A673 (cell line): Measurements from ENCODE around the gene SUPT5H. TPM values are rescaled to one million over a fixed set of nuclear protein-coding genes. Genes with fewer than 3 reads are reported as not detected.
A peak's percentile ranks its signal among the peaks of the same experiment; 100 is the strongest.

Source experiments
- BruUV-seq: library from RNA; stranded (reverse); fragments of 400-500 nt; replicated peaks from 2 replicates; lab custom pipeline; 2021; lab: Mats Ljungman, UMichigan
- CTCF ChIA-PET: fragments of 300-600 bp; sonication (Branson Sonifier 250); formaldehyde crosslinking; loops from one replicate; lab custom pipeline; 2022; ENCODE audit warnings: antibody characterized with exemption; lab: Charles Lee
- POLR2A ChIA-PET: fragments of 300-600 bp; sonication (Branson Sonifier 250); formaldehyde crosslinking; loops from one replicate; lab custom pipeline; 2022; ENCODE audit warnings: antibody characterized with exemption; ENCODE audit not compliant: low non-redundant PET; lab: Charles Lee
- DNase-seq: peaks from one replicate; pipeline ENCODE4 v3.0.0-alpha.2; 2015; ENCODE audit warnings: low spot score
- H3K27ac ChIP-seq: fragments of 200-600 bp; sonication (generic); 2 replicates; pipeline ENCODE4 v1.5.1; 2016; ENCODE audit warnings: mixed run types, low read depth, mild to moderate bottlenecking, mixed read lengths, antibody characterized with exemption, low read length; ENCODE audit not compliant: poor library complexity, severe bottlenecking
- H3K27me3 ChIP-seq: fragments of 200-600 bp; sonication (generic); replicated peaks from 2 replicates; pipeline ENCODE4 v1.6.1; 2017; ENCODE audit warnings: mixed run types, low read depth, mild to moderate bottlenecking, mixed read lengths, antibody characterized with exemption, low read length; ENCODE audit not compliant: insufficient read depth, poor library complexity
- H3K36me3 ChIP-seq: fragments of 200-600 bp; sonication (generic); 2 replicates; pipeline ENCODE4 v1.6.1; 2016; ENCODE audit warnings: mixed run types, mild to moderate bottlenecking, mixed read lengths, antibody characterized with exemption, low read length; ENCODE audit not compliant: insufficient read depth, poor library complexity, severe bottlenecking
- H3K4me1 ChIP-seq: fragments of 200-600 bp; sonication (generic); 2 replicates; pipeline ENCODE4 v1.6.1; 2017; ENCODE audit warnings: mixed run types, mild to moderate bottlenecking, mixed read lengths, antibody characterized with exemption, low read length; ENCODE audit not compliant: insufficient read depth, poor library complexity, severe bottlenecking
- H3K4me3 ChIP-seq: fragments of 200-600 bp; sonication (generic); 2 replicates; pipeline ENCODE4 v1.5.1; 2016; ENCODE audit warnings: low read depth, mixed run types, mild to moderate bottlenecking, mixed read lengths, low read length; ENCODE audit not compliant: poor library complexity, severe bottlenecking
- H3K9me3 ChIP-seq: fragments of 200-600 bp; sonication (generic); 2 replicates; pipeline ENCODE4 v1.6.1; 2016; ENCODE audit warnings: mixed run types, low read depth, mild to moderate bottlenecking, mixed read lengths, antibody characterized with exemption, low read length; ENCODE audit not compliant: poor library complexity, severe bottlenecking
- EZH2 ChIP-seq: fragments of 200-600 bp; sonication (generic); IDR thresholded peaks from 2 replicates; pipeline ENCODE4 v1.6.1; 2017; ENCODE audit warnings: borderline replicate concordance, low read depth, mild to moderate bottlenecking, mixed read lengths, antibody characterized with exemption, low read length; ENCODE audit not compliant: poor library complexity, severe bottlenecking
- intact Hi-C: fragments of 100-400 bp; cut with micrococcal nuclease; formaldehyde crosslinking; loops from one replicate; pipeline ENCODE4 v1.10.0; 2022; ENCODE audit not compliant: unreplicated experiment
- total RNA-seq: library from RNA; stranded (reverse); gene quantifications from 2 replicates; pipeline ENCODE4 v1.2.3, GENCODE V29; 2021
- TF ChIP-seq, protein P1 (sequence below): fragments of 300-800, 200-600 bp; sonication (generic); conservative IDR thresholded peaks from 2 replicates; pipeline ENCODE4 v1.5.1; 2017; ENCODE audit warnings: low read depth, mild to moderate bottlenecking, antibody characterized with exemption, low read length, moderate library complexity, mixed read lengths

The SUPT5H gene
- total RNA-seq, 1 experiment from 2014 or later, result 169 TPM

DNA sequence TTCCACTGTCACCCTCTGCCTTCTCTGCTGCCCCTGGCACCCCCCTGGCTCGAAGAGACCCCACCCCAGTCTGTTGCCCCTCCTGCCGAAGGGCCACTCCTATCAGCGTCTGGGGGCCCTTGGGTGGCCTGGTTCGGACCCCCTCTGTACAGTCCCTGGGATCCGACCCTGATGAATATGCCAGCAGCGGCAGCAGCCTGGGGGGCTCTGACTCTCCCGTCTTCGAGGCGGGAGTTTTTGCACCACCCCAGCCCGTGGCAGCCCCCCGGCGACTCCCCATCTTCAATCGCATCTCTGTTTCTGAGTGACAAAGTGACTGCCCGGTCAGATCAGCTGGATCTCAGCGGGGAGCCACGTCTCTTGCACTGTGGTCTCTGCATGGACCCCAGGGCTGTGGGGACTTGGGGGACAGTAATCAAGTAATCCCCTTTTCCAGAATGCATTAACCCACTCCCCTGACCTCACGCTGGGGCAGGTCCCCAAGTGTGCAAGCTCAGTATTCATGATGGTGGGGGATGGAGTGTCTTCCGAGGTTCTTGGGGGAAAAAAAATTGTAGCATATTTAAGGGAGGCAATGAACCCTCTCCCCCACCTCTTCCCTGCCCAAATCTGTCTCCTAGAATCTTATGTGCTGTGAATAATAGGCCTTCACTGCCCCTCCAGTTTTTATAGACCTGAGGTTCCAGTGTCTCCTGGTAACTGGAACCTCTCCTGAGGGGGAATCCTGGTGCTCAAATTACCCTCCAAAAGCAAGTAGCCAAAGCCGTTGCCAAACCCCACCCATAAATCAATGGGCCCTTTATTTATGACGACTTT is 36.8 kb upstream of the SUPT5H start:
- ChIA-PET POLR2A (no interaction called here), CTCF (interaction anchor here (0.6 kb wide), 1 partner anchor 12 kb away, joined by 4 read pairs; no protein-coding TSS in a partner anchor)
- Histone ChIP-seq H3K27ac (no peak overlapping the region), H3K36me3 (peaks cover 7% of the 10 kb centered on the region), H3K27me3 (no peaks in the 10 kb centered on the region), H3K4me3 (peak overlapping the region; percentile 87), H3K4me1 (peaks cover 37% of the 10 kb centered on the region), H3K9me3 (no peaks in the 10 kb centered on the region)
- intact Hi-C loops, result no loop called here
- BruUV-seq, result TSS peak; percentile 54
- no peak for DNase-seq
- TF ChIP-seq EZH2, result no peak

DNA sequence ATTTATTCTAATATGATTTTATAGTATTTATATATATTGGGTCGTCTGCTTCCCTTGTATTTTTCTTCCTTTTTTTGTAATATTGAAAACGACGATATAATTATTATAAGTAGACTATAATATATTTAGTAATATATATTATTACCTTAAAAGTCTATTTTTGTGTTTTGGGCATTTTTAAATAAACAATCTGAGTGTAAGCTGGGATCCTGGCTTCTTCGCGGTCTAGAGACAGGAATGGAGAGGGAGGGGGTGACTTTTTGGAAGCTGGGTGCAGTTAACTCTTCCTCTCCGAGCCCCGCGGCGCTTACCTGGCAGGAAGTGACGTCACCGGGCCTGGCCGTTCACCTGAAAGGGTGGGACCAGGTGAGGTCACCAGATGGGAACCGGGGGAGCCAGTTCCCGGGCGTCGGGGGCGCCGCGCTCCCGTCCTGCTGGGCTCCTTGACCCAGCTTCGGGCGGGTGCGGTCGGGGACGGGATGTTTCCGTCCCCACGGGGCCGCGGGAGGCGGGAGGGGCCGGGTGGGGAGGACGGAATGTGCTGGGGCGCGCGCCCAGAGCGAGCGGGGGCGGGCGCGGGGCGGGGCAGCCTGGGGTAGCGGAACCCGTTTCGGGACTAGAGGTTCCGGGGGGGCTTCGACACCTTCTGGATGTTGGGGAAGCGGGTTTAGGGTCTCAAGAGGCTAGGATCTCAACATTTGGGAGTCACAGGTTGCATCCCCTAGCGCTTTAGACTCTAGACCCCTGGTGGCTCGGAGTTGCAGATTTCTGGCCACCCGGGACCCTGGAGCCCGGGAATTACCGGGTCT is 36.0 kb upstream of the SUPT5H start:
- H3K27me3 ChIP-seq, result no peaks in the 10 kb centered on the region
- no peaks in the 10 kb centered on the region for H3K9me3 ChIP-seq
- ChIA-PET CTCF (interaction anchor here (0.6 kb wide), 1 partner anchor 13 kb away, joined by 4 read pairs; no protein-coding TSS in a partner anchor), POLR2A (no interaction called here)
- TF ChIP-seq, protein P1, sequence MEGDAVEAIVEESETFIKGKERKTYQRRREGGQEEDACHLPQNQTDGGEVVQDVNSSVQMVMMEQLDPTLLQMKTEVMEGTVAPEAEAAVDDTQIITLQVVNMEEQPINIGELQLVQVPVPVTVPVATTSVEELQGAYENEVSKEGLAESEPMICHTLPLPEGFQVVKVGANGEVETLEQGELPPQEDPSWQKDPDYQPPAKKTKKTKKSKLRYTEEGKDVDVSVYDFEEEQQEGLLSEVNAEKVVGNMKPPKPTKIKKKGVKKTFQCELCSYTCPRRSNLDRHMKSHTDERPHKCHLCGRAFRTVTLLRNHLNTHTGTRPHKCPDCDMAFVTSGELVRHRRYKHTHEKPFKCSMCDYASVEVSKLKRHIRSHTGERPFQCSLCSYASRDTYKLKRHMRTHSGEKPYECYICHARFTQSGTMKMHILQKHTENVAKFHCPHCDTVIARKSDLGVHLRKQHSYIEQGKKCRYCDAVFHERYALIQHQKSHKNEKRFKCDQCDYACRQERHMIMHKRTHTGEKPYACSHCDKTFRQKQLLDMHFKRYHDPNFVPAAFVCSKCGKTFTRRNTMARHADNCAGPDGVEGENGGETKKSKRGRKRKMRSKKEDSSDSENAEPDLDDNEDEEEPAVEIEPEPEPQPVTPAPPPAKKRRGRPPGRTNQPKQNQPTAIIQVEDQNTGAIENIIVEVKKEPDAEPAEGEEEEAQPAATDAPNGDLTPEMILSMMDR, result no peak
- TF ChIP-seq EZH2, result no peak
- H3K4me3 ChIP-seq, result peak overlapping the region; percentile 68
- H3K4me1 ChIP-seq, result peaks cover 32% of the 10 kb centered on the region
- peak overlapping the region; percentile 93 for H3K27ac ChIP-seq
- BruUV-seq, result no TSS peak
- peaks cover 7% of the 10 kb centered on the region for H3K36me3 ChIP-seq
- peak; percentile 60 for DNase-seq
- intact Hi-C loops, result loop anchor here (5.0 kb wide), 1 partner anchor 287 kb away; no protein-coding TSS in a partner anchor

DNA sequence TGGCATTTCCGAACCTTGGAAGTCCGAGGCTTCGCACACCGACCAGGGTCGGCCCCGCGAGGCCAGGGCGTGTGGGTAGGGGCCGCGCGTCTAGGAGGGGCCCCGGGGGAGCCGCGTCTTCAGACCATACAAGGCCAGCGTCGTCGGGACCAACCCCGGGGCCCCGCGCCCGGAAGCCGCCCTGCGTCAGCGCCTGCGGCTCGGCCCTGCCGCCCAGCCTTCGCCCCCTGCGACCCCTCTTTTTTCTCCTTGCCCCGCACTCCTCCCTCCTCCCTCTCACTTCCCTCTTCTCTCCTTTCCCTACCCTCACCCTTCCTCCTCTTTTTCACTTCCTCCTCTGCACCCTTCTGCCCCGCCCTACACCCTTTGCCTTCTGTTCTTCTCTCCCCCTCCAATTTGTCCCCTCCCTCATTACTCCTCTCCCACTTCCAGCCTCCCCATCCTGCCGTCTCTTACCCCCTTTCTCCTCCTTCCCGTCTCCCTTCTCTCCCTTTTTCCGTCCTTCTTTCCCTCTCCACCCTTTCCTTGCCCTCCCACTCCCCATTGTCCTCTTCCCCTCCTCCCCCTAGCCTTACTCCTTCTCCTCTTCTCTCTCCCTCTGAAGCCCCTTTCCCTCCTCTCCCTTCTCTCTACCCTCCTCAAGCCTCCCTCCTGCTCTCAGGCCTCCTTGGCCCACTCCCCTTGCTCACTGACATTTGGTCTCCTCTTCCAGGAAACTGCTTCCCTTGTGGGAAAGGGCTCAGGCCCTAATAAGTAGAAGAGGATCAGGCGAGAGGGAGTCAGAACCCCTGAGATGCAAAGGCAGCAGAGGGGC is 35.2 kb upstream of the SUPT5H start:
- no peak for DNase-seq
- intact Hi-C loops, result loop anchor here (5.0 kb wide), 1 partner anchor 288 kb away; no protein-coding TSS in a partner anchor
- Histone ChIP-seq H3K4me1 (peaks cover 41% of the 10 kb centered on the region), H3K36me3 (peaks cover 7% of the 10 kb centered on the region), H3K27me3 (no peaks in the 10 kb centered on the region), H3K4me3 (peak overlapping the region; percentile 68), H3K9me3 (no peaks in the 10 kb centered on the region), H3K27ac (peak overlapping the region; percentile 93)
- CTCF ChIA-PET, result no interaction called here
- no TSS peak for BruUV-seq
- TF ChIP-seq EZH2, result no peak
- TF ChIP-seq, protein P1, result no peak
- POLR2A ChIA-PET, result no interaction called here
